Activated CD4-positive, alpha-beta T cell treated with anti-CD3 and anti-CD28 coated beads, Interleukin-2, amount 50 U/mL, for 24 hours (primary cell): Measurements from ENCODE around the gene NEUROD2.

ENCODE experiments used
- DNase-seq, 2 donors: peaks; one replicate each; pipeline ENCODE4 v3.0.0-alpha.2; 2020; ENCODE audit warnings: low read depth in 1 of 2, low spot score in 1 of 2

The NEUROD2 gene

GRCh38 chr17:39607851-39608130 is at the start of gene NEUROD2:
Gene NEUROD2 (minus strand): TSS chr17:39607920. CDS start chr17:39606599, 1,321 bp downstream.
- no peak for DNase-seq

DNA sequence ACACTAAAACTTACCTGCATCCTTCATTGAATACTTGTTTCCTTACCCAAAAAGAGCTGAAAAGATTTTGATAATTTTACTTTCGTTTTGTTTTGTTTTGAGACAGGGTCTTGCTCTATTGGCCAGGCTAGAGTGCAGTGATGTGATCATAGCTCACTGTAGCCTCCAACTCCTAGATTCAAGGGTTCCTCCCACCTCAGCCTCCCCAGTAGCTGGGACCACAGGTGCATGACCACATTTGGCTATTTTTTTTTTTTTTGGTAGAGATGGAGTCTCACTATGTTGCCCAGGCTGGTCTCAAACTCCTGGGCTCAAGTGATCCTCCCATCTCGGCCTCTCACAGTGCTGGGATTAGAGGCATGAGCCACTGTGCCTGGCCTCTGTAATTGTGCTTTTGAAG is 47.4 kb upstream of the NEUROD2 start:
- no peak for DNase-seq

GRCh38 chr17:39653662-39654331 is 46.1 kb upstream of the NEUROD2 start:
- peak; percentile 68 to 75 for DNase-seq

DNA sequence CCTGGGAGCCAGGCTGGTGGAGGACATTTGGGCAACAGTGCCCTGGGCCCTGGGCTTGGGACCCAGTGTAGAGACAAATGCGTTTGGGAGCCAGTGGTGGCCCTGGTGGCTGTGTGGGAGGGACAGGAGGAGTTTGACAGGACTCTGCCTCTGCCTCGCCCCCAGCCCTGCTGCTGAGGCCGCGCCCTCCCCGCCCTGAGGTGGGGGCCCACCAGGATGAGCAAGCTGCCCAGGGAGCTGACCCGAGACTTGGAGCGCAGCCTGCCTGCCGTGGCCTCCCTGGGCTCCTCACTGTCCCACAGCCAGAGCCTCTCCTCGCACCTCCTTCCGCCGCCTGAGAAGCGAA is 45.6 kb upstream of the NEUROD2 start:
- DNase-seq: no peak

DNA sequence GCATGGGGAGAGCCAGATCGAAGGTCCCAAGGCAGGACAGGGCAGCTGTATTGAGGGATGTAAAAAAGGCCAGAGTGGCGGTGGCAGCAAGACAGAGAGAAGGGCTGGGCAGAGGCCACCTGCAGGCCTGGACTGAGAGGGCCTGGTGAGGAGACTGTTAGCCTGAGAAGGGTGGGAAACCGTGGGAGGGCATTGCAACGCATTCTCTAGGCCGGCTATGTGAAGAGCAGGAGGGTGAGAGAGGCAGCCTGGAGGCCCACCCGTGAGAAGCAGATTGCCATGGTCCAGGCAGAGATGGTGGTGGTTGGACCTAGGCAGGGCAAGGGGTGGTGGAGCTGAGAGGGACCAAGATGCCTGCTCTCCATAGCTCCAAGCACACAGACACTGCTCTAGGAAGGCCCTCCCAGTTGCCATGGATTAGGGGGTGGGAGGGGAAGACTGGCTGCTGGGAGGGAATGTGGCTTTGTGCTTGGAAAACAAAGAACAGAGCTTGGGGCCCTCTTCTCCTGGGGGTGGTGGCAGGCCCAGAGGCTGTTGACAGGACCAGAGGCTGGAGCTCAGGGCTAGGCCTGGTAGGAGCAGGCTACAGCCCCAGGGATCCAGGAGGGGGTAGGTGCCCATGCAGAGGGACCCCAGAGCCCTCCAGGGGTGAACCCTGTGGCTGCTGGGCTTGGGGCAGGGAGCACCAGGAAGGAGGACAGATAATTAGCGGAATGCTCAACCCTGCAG is 45.0 kb upstream of the NEUROD2 start:
- DNase-seq: no peak

DNA sequence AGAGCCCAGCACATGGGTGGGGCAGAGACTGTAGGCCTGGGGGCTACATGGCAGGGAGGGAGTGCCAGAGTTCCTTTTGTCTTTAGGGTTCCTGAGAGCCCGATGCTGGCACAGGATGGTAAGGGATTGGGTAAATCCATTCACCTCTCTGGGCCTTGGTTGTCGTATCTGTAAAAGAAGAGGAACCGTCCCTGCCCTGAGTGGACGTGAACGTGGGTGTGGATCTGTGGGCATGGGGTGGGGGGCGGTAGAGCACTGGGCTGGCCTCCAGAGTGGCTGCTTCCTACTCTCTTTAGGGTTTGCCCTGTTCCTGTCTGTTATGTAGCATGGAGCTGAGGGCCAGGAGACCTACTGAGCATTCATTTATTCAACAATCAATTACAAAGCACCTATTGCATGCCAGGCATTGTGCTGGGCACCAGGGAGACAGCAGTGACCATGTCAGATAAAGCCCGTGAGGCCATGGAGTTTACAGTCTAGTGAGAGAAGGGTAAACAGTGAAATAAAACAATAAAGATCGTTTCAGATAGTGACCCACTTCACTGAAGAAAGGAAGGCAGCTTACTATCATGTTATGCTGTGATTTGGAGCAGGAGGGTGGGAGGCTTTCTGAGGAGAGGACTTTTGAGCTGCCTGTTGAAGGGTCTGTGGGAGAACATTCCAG is 44.3 kb upstream of the NEUROD2 start:
- DNase-seq: no peak

DNA sequence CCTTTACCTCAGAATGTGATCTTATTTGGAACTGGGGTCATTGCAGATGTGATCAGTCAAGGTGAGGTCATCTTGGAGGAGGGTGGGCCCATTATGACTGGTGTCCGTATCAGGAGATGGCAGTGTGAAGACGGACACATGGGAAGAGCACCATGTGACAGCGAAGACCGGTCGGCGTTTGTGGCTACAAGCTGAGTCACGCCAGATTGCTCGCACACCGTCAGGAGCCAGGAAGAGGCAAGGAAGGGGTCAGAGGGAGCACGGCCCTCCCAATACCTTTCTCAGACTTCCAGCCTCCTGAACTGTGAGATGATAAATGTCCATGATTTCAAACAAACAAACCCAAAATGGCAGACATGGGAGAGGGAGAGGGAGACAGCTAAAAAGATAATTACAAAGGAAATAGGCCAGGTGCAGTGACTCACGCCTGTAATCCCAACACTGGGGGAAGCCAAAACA is 42.4 kb upstream of the NEUROD2 start:
- DNase-seq: no peak

DNA sequence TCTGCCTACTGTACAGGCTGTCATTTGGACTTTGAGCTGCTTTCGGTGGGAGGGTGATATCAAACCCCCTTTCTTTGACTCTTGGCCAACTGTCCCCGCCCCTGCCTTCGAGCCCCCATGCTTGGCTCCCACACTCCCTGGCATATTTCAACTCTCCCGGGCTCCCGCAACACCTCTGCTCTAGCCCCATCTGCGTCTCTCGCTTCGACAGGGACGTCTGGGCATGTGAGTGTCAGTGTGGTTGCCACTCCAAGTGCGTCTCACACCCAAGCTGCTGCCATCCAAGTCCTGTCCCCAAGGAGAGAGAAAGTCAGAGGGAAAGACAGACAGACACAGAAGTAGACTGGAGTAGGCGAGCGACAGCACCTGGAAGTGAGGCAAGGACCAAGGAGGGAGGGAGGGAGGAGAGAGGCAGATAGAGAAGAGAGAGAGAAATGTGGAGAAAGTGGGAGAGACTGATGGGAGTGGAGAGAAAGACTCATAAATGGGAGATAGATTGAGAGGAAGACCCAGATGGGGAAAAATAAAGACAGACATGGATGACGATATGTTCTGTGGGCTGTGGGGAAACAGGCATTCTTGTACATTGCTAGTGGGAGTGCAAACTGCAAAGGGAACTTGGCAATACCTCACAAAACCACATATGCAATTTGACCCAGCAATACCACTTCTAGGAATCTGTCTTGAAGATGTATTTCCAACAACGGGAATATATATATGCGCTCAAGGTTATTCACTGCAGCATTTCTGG is 41.1 kb upstream of the NEUROD2 start:
- no peak for DNase-seq

GRCh38 chr17:39647256-39647655 is 39.5 kb upstream of the NEUROD2 start:
- no peak for DNase-seq

DNA sequence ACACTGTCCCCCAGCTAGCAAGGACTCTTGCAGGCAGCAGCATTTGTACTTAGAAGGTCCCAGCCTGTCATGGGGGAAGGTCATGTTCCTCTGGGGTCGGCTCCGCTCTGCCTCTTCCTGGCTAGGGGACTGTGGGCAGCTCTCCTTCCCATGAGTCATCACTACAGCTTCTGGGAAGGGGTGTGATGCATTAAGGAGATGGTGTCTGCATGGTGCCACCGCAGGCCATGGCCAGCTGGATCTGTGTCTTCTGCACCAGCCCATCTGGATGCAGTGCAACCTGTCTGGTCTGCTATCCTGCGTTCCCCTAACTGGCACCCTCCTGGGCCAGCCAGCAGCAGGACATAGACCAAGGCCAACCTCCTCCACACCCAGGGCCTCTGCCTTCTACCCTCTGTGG is 35.6 kb upstream of the NEUROD2 start:
- DNase-seq: no peak

- no peak for DNase-seq
These were observed 34.8 kb upstream of the NEUROD2 start for GRCh38 chr17:39642291-39643074.

GRCh38 chr17:39641883-39642282 is 34.2 kb upstream of the NEUROD2 start:
- no peak for DNase-seq

GRCh38 chr17:39641097-39641496 is 33.4 kb upstream of the NEUROD2 start:
- DNase-seq: no peak

DNA sequence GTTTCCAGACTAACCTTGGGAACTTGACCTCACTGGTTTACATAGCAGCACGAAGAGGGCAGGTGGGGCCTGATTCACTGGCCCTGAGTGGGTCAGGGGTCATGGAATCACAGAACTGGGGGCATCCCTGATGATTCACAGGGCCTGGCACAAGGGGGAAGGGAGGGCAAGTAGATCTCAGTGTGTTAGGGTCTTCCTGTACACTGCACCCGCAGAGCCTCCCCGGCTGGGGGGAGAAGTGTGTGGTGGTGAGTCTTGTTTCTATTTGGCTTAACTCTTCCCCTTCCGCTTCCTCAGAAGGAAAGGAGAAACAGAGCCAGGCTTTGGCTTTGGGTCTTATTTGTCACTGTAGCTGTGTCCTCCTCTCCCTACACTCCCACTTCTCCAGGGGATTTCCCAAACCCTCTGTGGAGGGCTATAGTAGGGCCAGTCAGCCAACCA is 32.9 kb upstream of the NEUROD2 start:
- no peak for DNase-seq

- no peak for DNase-seq
These were observed 32.1 kb upstream of the NEUROD2 start for GRCh38 chr17:39639566-39640458.

- DNase-seq: no peak
These were observed 31.3 kb upstream of the NEUROD2 start for GRCh38 chr17:39639043-39639442.

- DNase-seq: no peak
These were observed 30.6 kb upstream of the NEUROD2 start for GRCh38 chr17:39638317-39638716.

DNA sequence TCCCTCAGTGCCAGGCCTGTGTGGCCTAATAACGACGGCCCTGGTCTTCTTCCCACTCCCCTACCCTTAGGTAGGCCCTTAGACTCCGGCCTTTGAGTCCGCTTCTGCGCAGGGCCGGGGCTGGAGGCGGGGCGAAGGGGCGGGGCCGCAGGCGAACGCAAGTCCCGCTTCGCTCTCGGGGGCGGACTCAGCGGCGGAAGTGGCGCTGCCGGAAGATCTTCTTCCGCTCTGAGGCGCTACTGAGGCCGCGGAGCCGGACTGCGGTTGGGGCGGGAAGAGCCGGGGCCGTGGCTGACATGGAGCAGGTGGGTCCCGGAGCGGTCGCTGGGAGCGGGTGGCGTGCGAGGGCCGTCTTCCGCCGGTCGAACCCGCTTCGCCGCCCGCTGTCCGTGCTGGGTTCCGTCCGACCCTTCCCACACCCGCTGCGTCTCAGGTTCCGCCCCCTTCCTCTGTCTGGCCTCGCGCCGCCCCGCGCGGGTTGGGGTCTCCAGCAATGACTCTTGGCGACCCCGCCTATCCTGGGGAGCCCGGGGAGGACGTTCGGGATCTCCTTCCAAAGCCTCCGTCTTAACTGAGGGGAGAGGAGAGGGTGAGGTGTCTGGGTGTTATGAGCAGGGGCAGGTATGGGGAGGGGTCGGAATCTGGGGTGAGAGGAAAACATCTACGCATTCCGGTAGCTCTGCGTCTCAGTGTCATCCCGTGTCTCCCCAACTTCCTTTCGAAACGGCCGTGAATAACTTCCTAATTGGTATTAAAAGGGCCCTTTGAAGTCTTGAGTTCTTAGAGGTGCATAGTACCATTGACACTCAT is 29.4 kb upstream of the NEUROD2 start, which contains the start of gene STARD3:
Gene STARD3 (plus strand): TSS at position 218 of the 810 bp plus-strand sequence. CDS start 16,388 bp downstream, outside the sequence.
- DNase-seq: peak; percentile 79 to 84

- no peak for DNase-seq
These were observed 28.8 kb upstream of the NEUROD2 start for GRCh38 chr17:39636587-39636926.
